Keratinocyte (primary cell): ENCODE measurements around the gene PXDN. TPM values are rescaled to one million over a fixed set of nuclear protein-coding genes. Genes with fewer than 3 reads are reported as not detected.

Experiments
- DNase-seq: peaks from one replicate; pipeline ENCODE4 v3.0.0-alpha.2; 2011; ENCODE audit warnings: low read depth, missing footprints, low spot score
- FAIRE-seq: peaks from 2 replicates; lab custom pipeline; 2011; peaks lifted over from hg19 to GRCh38; lab: Jason Lieb, UNC
- H2AFZ ChIP-seq: 2 replicates; pipeline ENCODE4 v1.6.0; 2012; ENCODE audit warnings: low read length, control low read depth, inconsistent platforms; ENCODE audit not compliant: control insufficient read depth
- H3K27ac ChIP-seq: 2 replicates; pipeline ENCODE4 v1.5.1; 2011; ENCODE audit warnings: low read length; ENCODE audit not compliant: control insufficient read depth, insufficient read depth
- H3K27me3 ChIP-seq: 3 replicates; pipeline ENCODE4 v1.6.0; 2011; ENCODE audit warnings: low read length; ENCODE audit not compliant: control insufficient read depth, insufficient read depth; ENCODE audit errors: extremely low read depth
- H3K36me3 ChIP-seq, 2 experiments: 2 replicates in 1 of 2; 3 replicates in 1 of 2; pipeline ENCODE4 v1.5.1; 2011; ENCODE audit warnings: low read length in 2 of 2, mild to moderate bottlenecking in 1 of 2; ENCODE audit not compliant: control insufficient read depth in 2 of 2, insufficient read depth in 2 of 2; ENCODE audit errors: extremely low read depth in 1 of 2
- H3K4me1 ChIP-seq: 3 replicates; pipeline ENCODE4 v1.5.1; 2011; ENCODE audit warnings: low read length; ENCODE audit not compliant: control insufficient read depth, insufficient read depth; ENCODE audit errors: extremely low read depth
- H3K4me2 ChIP-seq: 3 replicates; pipeline ENCODE4 v1.6.0; 2011; ENCODE audit warnings: low read depth, low read length; ENCODE audit not compliant: control insufficient read depth, insufficient read depth; ENCODE audit errors: extremely low read depth
- H3K4me3 ChIP-seq, 3 experiments: fragments of 200-600 bp in 1 of 3; sonication (generic) in 1 of 3; 2 replicates in 2 of 3; 3 replicates in 1 of 3; pipeline ENCODE4 v1.5.1; 2011 to 2016; ENCODE audit warnings: low read length in 3 of 3, mild to moderate bottlenecking in 3 of 3, control low read depth in 2 of 3, inconsistent platforms in 1 of 3, low read depth in 1 of 3, mixed read lengths in 1 of 3, mixed run types in 1 of 3, moderate library complexity in 1 of 3; ENCODE audit not compliant: control insufficient read depth in 2 of 3, insufficient read depth in 2 of 3; ENCODE audit errors: extremely low read depth in 1 of 3
- H3K79me2 ChIP-seq: 2 replicates; pipeline ENCODE4 v1.6.0; 2012; ENCODE audit warnings: low read length; ENCODE audit not compliant: control insufficient read depth, insufficient read depth
- H3K9ac ChIP-seq: 3 replicates; pipeline ENCODE4 v1.6.0; 2011; ENCODE audit warnings: low read length; ENCODE audit not compliant: control insufficient read depth, insufficient read depth; ENCODE audit errors: extremely low read depth
- H3K9me1 ChIP-seq: 3 replicates; pipeline ENCODE4 v1.6.0; 2011; ENCODE audit warnings: low read length; ENCODE audit not compliant: control insufficient read depth, insufficient read depth; ENCODE audit errors: extremely low read depth
- H3K9me3 ChIP-seq: 2 replicates; pipeline ENCODE4 v1.5.1; 2012; ENCODE audit warnings: low read depth, low read length; ENCODE audit not compliant: control insufficient read depth
- H4K20me1 ChIP-seq: 3 replicates; pipeline ENCODE4 v1.6.0; 2011; ENCODE audit warnings: low read length; ENCODE audit not compliant: control insufficient read depth, insufficient read depth; ENCODE audit errors: extremely low read depth
- EZH2 ChIP-seq: IDR thresholded peaks from one replicate; pipeline ENCODE4 v1.6.1; 2012; ENCODE audit warnings: inconsistent platforms, mild to moderate bottlenecking, low read length, moderate library complexity
- dilution Hi-C: fragments of 300-500 bp; cut with MboI; formaldehyde crosslinking; loops from one replicate; pipeline ENCODE4 v1.7.0; 2020; ENCODE audit warnings: low sequenced_read_pairs; ENCODE audit not compliant: extremely low pct_ligation_motif_present
- polyA plus RNA-seq, 5 experiments: library from polyadenylated mRNA; depleted of rRNA in 3 of 5; stranded (reverse) in 3 of 5; stranded (forward) in 1 of 5; unstranded in 1 of 5; fragments of >200 nt; gene quantifications; 1 replicate in 1 of 5; 2 replicates in 3 of 5; 3 replicates in 1 of 5; pipeline versions ENCODE4 v1.2.1 to v1.2.3, GENCODE V29; 2011 to 2012; ENCODE audit warnings: missing spikeins in 2 of 5, low read depth in 1 of 5, low replicate concordance in 1 of 5
- TF ChIP-seq, protein P1 (sequence below), 3 experiments: IDR thresholded peaks in 1 of 3; conservative IDR thresholded peaks in 1 of 3; optimal IDR thresholded peaks in 1 of 3; 2 replicates in 2 of 3; 3 replicates in 1 of 3; pipeline versions ENCODE3 to v1.5.1; 2011; ENCODE audit warnings: low read length in 3 of 3, mild to moderate bottlenecking in 3 of 3, moderate library complexity in 2 of 3, control low read depth in 1 of 3, inconsistent platforms in 1 of 3; ENCODE audit not compliant: insufficient read depth in 2 of 3; ENCODE audit errors: extremely low read depth in 1 of 3

Gene PXDN
- polyA plus RNA-seq, 1 donor (not counting 4 experiments of a cell fraction or from before 2014, with no cell fraction given): 36.7 TPM

DNA sequence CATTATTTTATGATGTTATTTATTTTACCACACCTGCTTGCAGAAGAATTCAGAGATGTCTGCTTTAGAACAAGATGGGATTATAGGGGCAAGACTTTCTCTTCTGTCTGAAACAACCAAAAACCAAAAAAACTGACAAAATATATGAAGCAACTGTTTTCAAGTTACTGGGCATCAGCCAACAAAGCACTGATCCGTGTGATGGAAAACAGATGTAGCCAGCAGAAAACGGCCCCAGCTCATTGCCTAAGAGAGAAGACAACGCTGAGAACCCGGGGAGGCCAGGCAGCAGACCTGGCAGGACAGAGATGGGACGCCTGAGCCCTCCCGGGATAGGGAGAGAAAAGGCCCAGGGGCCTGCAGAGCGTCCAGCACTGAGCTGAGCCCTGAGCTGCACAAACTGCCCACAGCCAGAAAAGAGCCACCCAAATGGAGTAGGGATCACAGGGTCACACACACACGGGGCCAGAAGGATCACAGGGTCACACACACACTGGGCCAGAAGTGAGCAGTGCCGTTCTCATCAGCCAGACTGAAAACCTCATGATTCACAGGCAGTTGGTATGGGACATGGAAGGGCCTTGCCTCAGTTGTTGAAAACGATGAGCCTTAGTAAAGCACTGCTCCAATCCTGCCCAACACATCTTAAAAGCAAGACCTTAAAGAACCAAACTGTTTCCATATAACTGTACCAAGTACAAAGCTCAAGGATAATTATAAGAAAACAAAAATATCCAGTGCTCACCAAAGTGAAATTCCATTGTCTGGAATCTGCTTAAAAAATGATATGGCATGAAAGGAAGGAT is 12.1 kb downstream of the PXDN start:
- FAIRE-seq (no peak), DNase-seq (no peak)
- dilution Hi-C loops: loop anchor here (25.0 kb wide), 1 partner anchor 145 kb away; no protein-coding TSS in a partner anchor
- Histone ChIP-seq H3K9me1 (no peaks in the 10 kb centered on the region), H3K4me2 (no peak overlapping the region), H3K4me3 (no peak overlapping the region), H3K4me1 (peaks cover 34% of the 10 kb centered on the region), H3K9me3 (no peaks in the 10 kb centered on the region), H3K27me3 (no peaks in the 10 kb centered on the region), H3K27ac (no peak overlapping the region), H4K20me1 (no peaks in the 10 kb centered on the region), H3K36me3 (peaks cover 0 to 1% of the 10 kb centered on the region in 2 experiments), H3K79me2 (peaks cover 75% of the 10 kb centered on the region), H3K9ac (no peak overlapping the region), H2AFZ (no peak overlapping the region)
- no peak for TF ChIP-seq EZH2
- TF ChIP-seq, protein P1, sequence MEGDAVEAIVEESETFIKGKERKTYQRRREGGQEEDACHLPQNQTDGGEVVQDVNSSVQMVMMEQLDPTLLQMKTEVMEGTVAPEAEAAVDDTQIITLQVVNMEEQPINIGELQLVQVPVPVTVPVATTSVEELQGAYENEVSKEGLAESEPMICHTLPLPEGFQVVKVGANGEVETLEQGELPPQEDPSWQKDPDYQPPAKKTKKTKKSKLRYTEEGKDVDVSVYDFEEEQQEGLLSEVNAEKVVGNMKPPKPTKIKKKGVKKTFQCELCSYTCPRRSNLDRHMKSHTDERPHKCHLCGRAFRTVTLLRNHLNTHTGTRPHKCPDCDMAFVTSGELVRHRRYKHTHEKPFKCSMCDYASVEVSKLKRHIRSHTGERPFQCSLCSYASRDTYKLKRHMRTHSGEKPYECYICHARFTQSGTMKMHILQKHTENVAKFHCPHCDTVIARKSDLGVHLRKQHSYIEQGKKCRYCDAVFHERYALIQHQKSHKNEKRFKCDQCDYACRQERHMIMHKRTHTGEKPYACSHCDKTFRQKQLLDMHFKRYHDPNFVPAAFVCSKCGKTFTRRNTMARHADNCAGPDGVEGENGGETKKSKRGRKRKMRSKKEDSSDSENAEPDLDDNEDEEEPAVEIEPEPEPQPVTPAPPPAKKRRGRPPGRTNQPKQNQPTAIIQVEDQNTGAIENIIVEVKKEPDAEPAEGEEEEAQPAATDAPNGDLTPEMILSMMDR (optimal IDR thresholded peaks at IDR 0.05 in 1 of 3, IDR thresholded peaks at IDR 0.05 in 1 of 3, conservative IDR thresholded peaks at IDR 0.05 in 1 of 3; ENCODE audit: extremely low read depth in 1 of 3, insufficient read depth in 2 of 3, low read length in 3 of 3): no peak

DNA sequence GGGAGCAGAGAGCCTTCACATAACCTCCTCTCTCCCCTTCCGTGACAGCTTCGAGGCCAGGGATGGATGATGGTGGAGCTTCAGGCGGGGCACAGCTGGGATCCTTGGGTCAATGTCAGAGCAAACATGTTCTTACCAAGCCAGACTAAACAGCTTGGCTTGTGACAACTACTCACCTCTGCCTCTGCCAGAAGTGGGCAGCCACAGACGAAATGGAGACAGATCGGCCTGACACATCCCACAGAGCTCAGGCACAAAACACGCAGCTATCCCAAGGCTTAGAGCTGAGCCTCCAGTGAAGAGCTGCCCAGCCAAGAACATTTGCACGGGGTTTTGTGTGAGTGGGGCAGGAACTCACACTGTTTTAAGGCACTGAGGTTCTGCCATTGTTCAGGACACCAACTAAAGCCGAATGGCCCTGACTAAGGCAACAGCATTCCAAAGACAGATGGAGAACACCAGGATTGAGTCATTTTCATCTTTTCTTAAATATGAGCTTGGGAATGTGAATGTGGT is 12.8 kb downstream of the PXDN start:
- Histone ChIP-seq H3K9me1 (no peaks in the 10 kb centered on the region), H3K27me3 (no peaks in the 10 kb centered on the region), H3K27ac (peak overlapping the region; percentile 79), H2AFZ (no peak overlapping the region), H3K4me2 (peak overlapping the region; percentile 10), H3K79me2 (peaks cover 73% of the 10 kb centered on the region), H3K36me3 (peaks cover 0 to 1% of the 10 kb centered on the region in 2 experiments), H3K9me3 (no peaks in the 10 kb centered on the region), H3K4me3 (no peak overlapping the region), H3K9ac (no peak overlapping the region), H3K4me1 (peaks cover 34% of the 10 kb centered on the region), H4K20me1 (no peaks in the 10 kb centered on the region)
- dilution Hi-C loops: loop anchor here (25.0 kb wide), 1 partner anchor 144 kb away; no protein-coding TSS in a partner anchor
- DNase-seq (no peak), FAIRE-seq (peak; percentile 48)
- TF ChIP-seq, protein P1 (optimal IDR thresholded peaks at IDR 0.05 in 1 of 3, IDR thresholded peaks at IDR 0.05 in 1 of 3, conservative IDR thresholded peaks at IDR 0.05 in 1 of 3; ENCODE audit: extremely low read depth in 1 of 3, insufficient read depth in 2 of 3, low read length in 3 of 3): no peak
- TF ChIP-seq EZH2: no peak
